Activated naive CD4-positive, alpha-beta T cell treated with anti-CD3 and anti-CD28 coated beads, Interleukin-2, amount 50 U/mL, for 24 hours (primary cell): ENCODE data around the gene U2SURP.

Experiments
- H3K27ac Mint-ChIP-seq: one replicate; pipeline ENCODE4 v1.8.0; 2021; ENCODE audit warnings: mild to moderate bottlenecking, mixed read lengths
- H3K27me3 Mint-ChIP-seq: one replicate; pipeline ENCODE4 v1.8.0; 2021; ENCODE audit warnings: mixed read lengths
- H3K36me3 Mint-ChIP-seq: one replicate; pipeline ENCODE4 v1.8.0; 2021; ENCODE audit warnings: mixed read lengths
- H3K4me1 Mint-ChIP-seq: one replicate; pipeline ENCODE4 v1.8.0; 2021; ENCODE audit warnings: mixed read lengths
- H3K4me3 Mint-ChIP-seq: one replicate; pipeline ENCODE4 v1.8.0; 2021; ENCODE audit warnings: mild to moderate bottlenecking, mixed read lengths
- H3K9me3 Mint-ChIP-seq: one replicate; pipeline ENCODE4 v1.8.0; 2021; ENCODE audit warnings: mixed read lengths

Gene U2SURP

DNA sequence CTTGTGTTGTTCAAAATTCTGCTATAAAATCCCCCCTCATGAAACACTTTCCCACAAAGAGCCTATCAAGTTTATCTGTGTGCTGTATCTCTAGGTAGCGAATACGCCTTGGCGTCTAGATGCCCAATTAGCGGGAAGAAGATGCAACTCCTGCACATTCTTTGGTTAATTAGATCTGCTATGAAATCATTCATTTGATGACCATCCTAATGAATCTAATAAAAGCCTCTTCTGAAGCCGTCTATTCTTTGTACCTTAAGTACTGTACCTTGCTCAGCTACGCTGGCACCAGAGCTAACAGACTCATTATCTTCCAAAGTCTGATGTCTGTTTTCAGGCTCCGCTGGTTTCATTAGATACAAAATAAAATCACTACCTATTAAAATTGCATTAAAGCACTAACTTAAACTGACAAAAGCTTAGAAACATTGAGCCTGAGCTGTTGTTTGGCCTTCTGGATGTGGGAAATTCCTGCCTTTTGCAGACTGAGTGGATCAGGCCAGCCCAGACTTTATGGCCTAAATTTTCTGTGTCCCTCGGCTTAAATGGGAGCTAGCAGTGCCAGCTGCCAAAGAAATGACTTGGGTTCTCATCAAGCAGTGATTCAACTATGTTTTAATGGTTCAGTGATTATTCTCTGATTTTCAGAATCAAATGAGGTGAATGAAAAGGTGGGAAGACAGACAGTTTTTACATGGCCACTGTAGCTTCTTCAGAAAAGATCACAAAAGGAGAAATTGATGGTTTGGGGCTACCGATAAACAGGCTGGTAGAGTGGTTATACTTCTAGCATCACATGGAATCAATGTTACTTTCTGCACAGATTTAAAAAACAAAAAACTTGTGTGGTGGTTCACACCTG lies 89.8 kb downstream of the U2SURP start:
- no peaks in the 10 kb centered on the region for H3K36me3 Mint-ChIP-seq
- no peaks in the 10 kb centered on the region for H3K27me3 Mint-ChIP-seq
- H3K4me3 Mint-ChIP-seq: no peak overlapping the region
- peaks cover 4% of the 10 kb centered on the region for H3K4me1 Mint-ChIP-seq
- no peaks in the 10 kb centered on the region for H3K9me3 Mint-ChIP-seq
- H3K27ac Mint-ChIP-seq: no peak overlapping the region

DNA sequence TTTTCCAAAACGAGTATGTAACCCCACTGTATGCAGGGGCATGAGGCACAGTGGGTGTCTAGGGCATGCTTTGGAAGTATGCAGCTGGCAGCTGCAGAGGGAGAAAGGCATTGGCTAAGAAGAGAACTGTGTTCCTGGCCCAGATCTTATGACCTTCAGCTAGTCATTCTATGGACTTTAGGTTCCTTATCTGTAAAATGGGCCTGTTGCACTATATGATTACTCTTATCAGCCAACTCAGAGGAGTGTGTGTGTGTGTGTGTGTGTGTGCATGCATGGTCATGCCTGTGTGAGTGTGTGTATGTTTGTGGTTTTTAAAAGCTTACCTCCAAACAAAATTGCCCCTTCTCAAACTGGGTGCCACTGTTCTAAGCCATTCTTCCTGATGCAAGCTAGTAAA lies 90.8 kb downstream of the U2SURP start:
- peaks cover 4% of the 10 kb centered on the region for H3K4me1 Mint-ChIP-seq
- H3K9me3 Mint-ChIP-seq: no peaks in the 10 kb centered on the region
- no peaks in the 10 kb centered on the region for H3K36me3 Mint-ChIP-seq
- H3K27ac Mint-ChIP-seq: no peak overlapping the region
- H3K4me3 Mint-ChIP-seq: no peak overlapping the region
- no peaks in the 10 kb centered on the region for H3K27me3 Mint-ChIP-seq

DNA sequence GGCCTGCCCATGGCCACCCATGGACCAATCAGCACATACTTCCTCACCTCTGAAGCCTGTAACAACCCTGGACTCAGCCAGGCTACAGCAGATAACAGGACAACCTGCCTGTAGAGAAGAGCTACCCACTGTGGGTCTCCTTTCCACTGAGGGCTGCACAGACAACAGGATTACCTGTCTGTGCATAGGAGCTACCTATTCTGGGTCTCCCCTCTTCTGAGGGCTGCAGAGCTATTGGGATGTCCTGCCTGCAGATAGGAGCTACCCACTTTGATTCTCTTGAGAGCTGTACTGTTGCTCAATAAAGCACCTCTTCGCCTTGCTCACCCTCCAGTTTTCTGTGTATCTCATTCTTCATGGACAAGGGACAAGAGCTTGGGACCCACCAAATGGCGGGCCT lies 94.4 kb downstream of the U2SURP start:
- Mint-ChIP-seq H3K4me1 (no peaks in the 10 kb centered on the region), H3K27ac (no peak overlapping the region), H3K9me3 (no peaks in the 10 kb centered on the region), H3K27me3 (no peaks in the 10 kb centered on the region), H3K4me3 (no peak overlapping the region), H3K36me3 (no peaks in the 10 kb centered on the region)

DNA sequence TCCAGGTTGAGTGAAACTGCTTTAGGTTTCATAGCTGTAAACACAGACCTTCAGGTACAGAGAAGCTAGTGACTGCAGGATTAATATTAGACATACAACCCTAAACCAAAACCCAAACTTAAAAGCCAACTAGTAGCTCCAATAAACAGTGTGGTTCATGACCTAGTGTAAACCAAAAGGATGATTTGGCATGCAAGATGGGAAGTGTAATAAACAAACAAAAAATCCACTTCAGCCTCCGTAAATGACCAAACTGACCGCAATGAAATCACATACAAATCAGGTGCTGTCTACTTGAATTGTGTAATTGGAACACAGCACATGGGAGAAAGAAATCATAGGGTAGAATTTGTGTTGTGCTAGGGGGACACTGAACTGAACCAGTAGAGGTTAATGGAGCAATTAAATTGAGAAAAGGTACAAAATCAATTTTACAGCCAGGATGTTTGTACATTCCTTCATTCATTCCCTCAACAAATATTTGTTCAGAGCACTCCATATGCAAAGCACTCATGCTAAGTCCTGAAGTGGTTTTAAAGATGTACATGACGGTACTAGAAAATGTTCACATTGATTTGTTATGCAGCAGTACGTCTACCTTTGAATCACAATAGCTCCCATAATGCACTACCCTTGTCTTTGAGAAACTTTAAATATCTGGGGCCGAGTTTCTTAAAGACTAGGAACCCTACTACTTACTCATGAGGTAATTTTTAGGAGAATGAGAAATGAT lies 96.8 kb downstream of the U2SURP start:
- H3K27me3 Mint-ChIP-seq: no peaks in the 10 kb centered on the region
- no peaks in the 10 kb centered on the region for H3K9me3 Mint-ChIP-seq
- H3K27ac Mint-ChIP-seq: no peak overlapping the region
- H3K36me3 Mint-ChIP-seq: no peaks in the 10 kb centered on the region
- H3K4me3 Mint-ChIP-seq: no peak overlapping the region
- no peaks in the 10 kb centered on the region for H3K4me1 Mint-ChIP-seq

DNA sequence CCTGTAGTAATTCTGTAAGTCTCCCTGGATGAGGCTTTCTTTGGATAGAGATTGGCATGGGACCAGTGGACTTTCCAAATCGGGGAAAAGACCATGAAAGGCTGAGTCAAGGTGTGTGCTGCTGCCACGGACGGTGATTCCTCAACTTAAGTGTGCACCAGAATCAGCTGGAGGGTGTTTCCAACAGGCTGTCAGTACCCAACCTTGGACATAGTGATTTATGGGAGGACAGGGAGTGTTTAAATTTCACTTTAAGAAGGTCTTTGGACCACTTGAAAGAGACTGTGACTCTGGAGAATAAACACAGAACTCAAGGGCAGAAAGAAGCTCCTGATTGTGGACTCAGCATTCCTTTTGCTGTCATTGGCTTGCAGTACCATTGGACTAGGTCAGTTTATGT lies 97.8 kb downstream of the U2SURP start:
- peaks cover under 1% of the 10 kb centered on the region for H3K36me3 Mint-ChIP-seq
- no peaks in the 10 kb centered on the region for H3K9me3 Mint-ChIP-seq
- no peak overlapping the region for H3K27ac Mint-ChIP-seq
- H3K27me3 Mint-ChIP-seq: no peaks in the 10 kb centered on the region
- H3K4me3 Mint-ChIP-seq: no peak overlapping the region
- H3K4me1 Mint-ChIP-seq: no peaks in the 10 kb centered on the region

- no peaks in the 10 kb centered on the region for H3K4me1 Mint-ChIP-seq
- H3K27ac Mint-ChIP-seq: no peak overlapping the region
- peaks cover 4% of the 10 kb centered on the region for H3K36me3 Mint-ChIP-seq
- H3K27me3 Mint-ChIP-seq: no peaks in the 10 kb centered on the region
- no peak overlapping the region for H3K4me3 Mint-ChIP-seq
- H3K9me3 Mint-ChIP-seq: peaks cover 4% of the 10 kb centered on the region
Measured at GRCh38 chr3:143099690-143100089, 98.3 kb downstream of the U2SURP start.

DNA sequence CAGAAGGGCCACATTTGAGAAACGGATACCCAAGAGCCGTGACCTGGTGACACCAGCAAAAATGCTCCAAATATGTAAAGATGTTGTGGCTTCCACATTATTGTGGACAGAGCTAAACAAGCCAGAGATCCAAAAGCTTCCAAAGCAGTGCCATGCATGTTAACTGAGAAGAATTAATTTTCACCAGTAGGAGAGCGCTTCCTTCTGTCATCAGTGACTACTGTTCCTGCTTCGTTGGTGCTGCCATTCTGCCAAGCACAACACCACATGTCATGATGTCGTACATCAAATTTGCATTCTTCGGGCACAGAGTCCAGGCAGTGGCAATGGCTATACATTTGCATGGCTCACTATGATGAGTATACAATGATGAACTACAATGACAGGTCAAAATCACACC lies 99.1 kb downstream of the U2SURP start:
- no peaks in the 10 kb centered on the region for H3K4me1 Mint-ChIP-seq
- peaks cover 6% of the 10 kb centered on the region for H3K36me3 Mint-ChIP-seq
- no peak overlapping the region for H3K4me3 Mint-ChIP-seq
- H3K9me3 Mint-ChIP-seq: peaks cover 7% of the 10 kb centered on the region
- H3K27ac Mint-ChIP-seq: no peak overlapping the region
- no peaks in the 10 kb centered on the region for H3K27me3 Mint-ChIP-seq

DNA sequence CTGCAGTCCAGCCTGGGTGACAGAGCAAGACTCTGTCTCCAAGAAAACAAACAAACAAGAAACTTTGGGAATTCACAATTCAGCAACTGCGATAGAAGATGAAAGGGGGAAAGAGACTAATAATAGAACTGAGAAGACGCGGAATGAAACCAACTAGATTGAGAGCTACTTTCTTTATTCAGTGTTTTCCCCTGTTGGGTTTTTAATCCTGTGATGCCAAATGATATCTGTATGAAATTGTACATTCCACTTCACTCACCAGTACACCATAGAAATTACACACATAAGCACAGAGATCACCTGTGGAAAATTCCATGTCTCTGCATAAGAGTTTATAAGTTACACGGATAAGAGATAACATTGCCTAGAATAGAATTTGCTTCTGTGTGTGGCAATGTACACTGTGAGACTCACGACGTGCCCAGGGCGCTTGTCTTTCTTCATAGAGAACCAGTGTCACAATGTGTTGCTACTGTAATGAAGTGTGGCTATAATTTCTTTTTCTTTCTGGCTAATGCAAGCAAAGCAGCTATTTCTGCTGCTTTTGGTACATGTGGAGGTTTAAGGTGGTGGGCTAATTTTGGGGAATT lies 100.5 kb downstream of the U2SURP start:
- Mint-ChIP-seq H3K4me1 (no peaks in the 10 kb centered on the region), H3K27ac (no peak overlapping the region), H3K27me3 (no peaks in the 10 kb centered on the region), H3K9me3 (peaks cover 15% of the 10 kb centered on the region), H3K4me3 (no peak overlapping the region), H3K36me3 (peaks cover 13% of the 10 kb centered on the region)

DNA sequence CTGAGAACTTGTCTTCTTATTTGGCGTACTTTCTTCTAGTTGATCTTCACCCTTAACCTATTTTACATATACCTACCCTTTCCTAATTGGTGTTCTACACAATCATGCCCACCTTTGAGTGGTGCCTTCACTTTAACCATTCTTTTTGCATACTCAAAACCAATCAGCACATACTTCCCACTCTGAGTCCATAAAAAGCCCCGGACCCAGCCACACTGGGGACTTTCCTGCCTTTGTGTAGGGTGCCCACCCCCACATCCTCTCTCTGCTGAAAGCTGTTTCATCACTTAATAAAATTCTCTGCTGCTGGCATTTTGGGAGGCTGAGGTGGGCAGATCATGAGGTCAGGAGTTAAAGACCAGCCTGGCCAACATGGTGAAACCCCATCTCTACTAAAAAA lies 102.3 kb downstream of the U2SURP start:
- no peak overlapping the region for H3K27ac Mint-ChIP-seq
- peaks cover 15% of the 10 kb centered on the region for H3K9me3 Mint-ChIP-seq
- H3K4me1 Mint-ChIP-seq: no peaks in the 10 kb centered on the region
- peaks cover 13% of the 10 kb centered on the region for H3K36me3 Mint-ChIP-seq
- no peak overlapping the region for H3K4me3 Mint-ChIP-seq
- H3K27me3 Mint-ChIP-seq: no peaks in the 10 kb centered on the region

GRCh38 chr3:143105170-143105569 lies 103.8 kb downstream of the U2SURP start:
- H3K27me3 Mint-ChIP-seq: no peaks in the 10 kb centered on the region
- H3K27ac Mint-ChIP-seq: no peak overlapping the region
- no peak overlapping the region for H3K4me3 Mint-ChIP-seq
- peaks cover 13% of the 10 kb centered on the region for H3K36me3 Mint-ChIP-seq
- peaks cover 15% of the 10 kb centered on the region for H3K9me3 Mint-ChIP-seq
- no peaks in the 10 kb centered on the region for H3K4me1 Mint-ChIP-seq

DNA sequence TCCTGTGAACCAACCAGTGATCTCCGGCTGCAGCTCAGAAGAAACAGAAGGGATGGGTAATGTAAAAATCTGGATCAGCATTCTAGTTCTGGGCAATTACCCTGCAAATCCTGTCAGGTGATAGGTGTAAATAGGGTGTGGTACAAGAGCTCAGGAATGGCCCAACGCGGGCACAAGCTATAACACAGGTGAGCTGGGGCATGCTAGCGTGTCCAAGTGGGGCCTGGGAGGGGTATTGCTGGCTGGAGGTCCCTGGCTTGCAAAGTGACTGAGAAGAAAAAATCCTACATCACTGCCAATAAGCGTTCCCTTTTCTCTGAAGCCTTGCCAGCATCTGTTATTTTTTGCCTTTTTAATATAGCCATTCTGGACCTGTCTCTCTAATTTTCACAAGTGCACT lies 108.5 kb downstream of the U2SURP start:
- no peak overlapping the region for H3K4me3 Mint-ChIP-seq
- no peak overlapping the region for H3K27ac Mint-ChIP-seq
- peaks cover 9% of the 10 kb centered on the region for H3K9me3 Mint-ChIP-seq
- H3K4me1 Mint-ChIP-seq: no peaks in the 10 kb centered on the region
- peaks cover 8% of the 10 kb centered on the region for H3K36me3 Mint-ChIP-seq
- H3K27me3 Mint-ChIP-seq: no peaks in the 10 kb centered on the region
